Erythroblast (primary cell): ENCODE results near the gene RNF182.

Source experiments
- GATA1 ChIP-seq: IDR thresholded peaks from 2 replicates; pipeline ENCODE4 v1.6.1; 2011; ENCODE audit warnings: low read depth, mild to moderate bottlenecking, control low read depth, low read length, moderate library complexity
- POLR2A ChIP-seq: IDR thresholded peaks from 2 replicates; pipeline ENCODE4 v1.6.1; 2011; ENCODE audit warnings: mild to moderate bottlenecking, low read length

DNA sequence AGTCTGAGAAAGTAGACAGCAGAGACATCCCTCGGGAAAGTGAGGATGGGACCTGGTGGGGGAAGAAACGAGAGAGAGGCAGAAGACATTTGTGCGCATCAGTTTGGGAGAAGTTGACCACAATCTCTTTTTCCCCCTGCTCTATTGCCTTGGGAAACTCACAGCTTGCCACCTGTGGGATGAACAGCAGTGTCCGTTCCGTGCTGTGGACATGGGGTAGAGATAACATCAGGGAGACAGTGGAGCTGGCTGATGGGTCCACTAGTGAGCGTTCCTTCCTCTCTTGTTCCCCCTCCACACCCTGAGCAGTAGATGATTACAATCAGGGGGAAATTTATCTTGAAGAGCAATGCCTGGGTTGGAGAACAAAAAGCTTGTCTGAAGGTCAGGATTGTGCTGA is 21.8 kb upstream of the RNF182 start:
- TF ChIP-seq POLR2A (no peak), GATA1 (no peak)
